KOPT-K1 (cell line): Measurements from ENCODE around the gene TANK.
"Not testable (repeated sequence)": the region's sequence is repeated elsewhere in the genome, so short reads cannot be mapped to it uniquely, and the experiment has no call there.

Source experiments
- H3K27ac ChIP-seq: fragments of 200-600 bp; sonication (generic); 2 replicates; pipeline ENCODE4 v1.5.1; 2016; ENCODE audit warnings: antibody characterized with exemption, mild to moderate bottlenecking, low read depth, low read length; ENCODE audit not compliant: poor library complexity, severe bottlenecking
- H3K36me3 ChIP-seq: fragments of 200-600 bp; sonication (generic); 2 replicates; pipeline ENCODE4 v1.5.1; 2017; ENCODE audit warnings: antibody characterized with exemption, mild to moderate bottlenecking, low read length, moderate library complexity; ENCODE audit not compliant: insufficient read depth
- H3K9me3 ChIP-seq: fragments of 200-600 bp; sonication (generic); 2 replicates; pipeline ENCODE4 v1.5.1; 2017; ENCODE audit warnings: antibody characterized with exemption, low read length, mild to moderate bottlenecking; ENCODE audit not compliant: insufficient read depth, poor library complexity, severe bottlenecking

Gene TANK

GRCh38 chr2:161243905-161244304 lies 83.7 kb downstream of the TANK start:
- peaks cover 9% of the 10 kb centered on the region for H3K36me3 ChIP-seq
- H3K27ac ChIP-seq, result peak overlapping the region; percentile 87
- peaks cover 3% of the 10 kb centered on the region for H3K9me3 ChIP-seq

GRCh38 chr2:161244387-161245260 lies 84.4 kb downstream of the TANK start:
- H3K27ac ChIP-seq, result peak overlapping the region; percentile 87
- not testable (repeated sequence) for H3K9me3 ChIP-seq, H3K36me3 ChIP-seq

- Histone ChIP-seq H3K36me3 (peaks cover 9% of the 10 kb centered on the region), H3K27ac (peak overlapping the region; percentile 87), H3K9me3 (no peaks in the 10 kb centered on the region)
Measured at GRCh38 chr2:161245261-161245553, 85.0 kb downstream of the TANK start.

- peak overlapping the region; percentile 87 for H3K27ac ChIP-seq
Measured at GRCh38 chr2:161245671-161246070, 85.4 kb downstream of the TANK start.

GRCh38 chr2:161246281-161246680 lies 86.1 kb downstream of the TANK start:
- peaks cover 9% of the 10 kb centered on the region for H3K36me3 ChIP-seq
- no peak overlapping the region for H3K27ac ChIP-seq
- no peaks in the 10 kb centered on the region for H3K9me3 ChIP-seq

More at GRCh38 chr2:161245671-161246070, 85.4 kb downstream of the TANK start:
- Histone ChIP-seq H3K36me3 (peaks cover 9% of the 10 kb centered on the region), H3K9me3 (no peaks in the 10 kb centered on the region)

GRCh38 chr2:161250864-161251436 lies 90.7 kb downstream of the TANK start:
- Histone ChIP-seq H3K27ac (no peak overlapping the region), H3K36me3 (peaks cover 9% of the 10 kb centered on the region), H3K9me3 (no peaks in the 10 kb centered on the region)

GRCh38 chr2:161257123-161257952 lies 97.1 kb downstream of the TANK start:
- no peaks in the 10 kb centered on the region for H3K9me3 ChIP-seq
- H3K36me3 ChIP-seq, result no peaks in the 10 kb centered on the region
- no peak overlapping the region for H3K27ac ChIP-seq

GRCh38 chr2:161265874-161266273 lies 105.6 kb downstream of the TANK start:
- Histone ChIP-seq H3K36me3 (no peaks in the 10 kb centered on the region), H3K27ac (no peak overlapping the region), H3K9me3 (no peaks in the 10 kb centered on the region)

- Histone ChIP-seq H3K27ac (no peak overlapping the region), H3K36me3 (no peaks in the 10 kb centered on the region)
Measured at GRCh38 chr2:161269111-161269510, 108.9 kb downstream of the TANK start.

GRCh38 chr2:161273038-161273760 lies 113.0 kb downstream of the TANK start:
- Histone ChIP-seq H3K27ac (no peak overlapping the region), H3K9me3 (no peaks in the 10 kb centered on the region), H3K36me3 (no peaks in the 10 kb centered on the region)

More at GRCh38 chr2:161269111-161269510, 108.9 kb downstream of the TANK start:
- H3K9me3 ChIP-seq, result no peaks in the 10 kb centered on the region

- H3K36me3 ChIP-seq, H3K27ac ChIP-seq, H3K9me3 ChIP-seq: not testable (repeated sequence)
Measured at GRCh38 chr2:161278564-161279229, 118.5 kb downstream of the TANK start.

GRCh38 chr2:161279230-161279815 lies 119.1 kb downstream of the TANK start:
- H3K36me3 ChIP-seq, H3K9me3 ChIP-seq, H3K27ac ChIP-seq: not testable (repeated sequence)

- H3K36me3 ChIP-seq, H3K27ac ChIP-seq, H3K9me3 ChIP-seq: not testable (repeated sequence)
Measured at GRCh38 chr2:161280906-161281323, 120.7 kb downstream of the TANK start.

GRCh38 chr2:161281615-161282310 lies 121.5 kb downstream of the TANK start:
- not testable (repeated sequence) for H3K27ac ChIP-seq, H3K36me3 ChIP-seq, H3K9me3 ChIP-seq
